GM23338 (cell line): ENCODE measurements around the gene CRACR2A. TPM values are rescaled to one million over a fixed set of nuclear protein-coding genes. Genes with fewer than 3 reads are reported as not detected.

Experiments
- ATAC-seq: fragments of 200-7000 bp; cut with Tn5 transposase; 3 replicates; pipeline ENCODE4 v1.9.1; 2020
- DNase-seq: peaks from one replicate; pipeline ENCODE4 v3.0.0-alpha.2; 2015; ENCODE audit warnings: low spot score
- H2AFZ ChIP-seq: fragments of 200-600 bp; sonication (generic); 2 replicates; pipeline ENCODE4 v1.8.0; 2016; ENCODE audit warnings: antibody characterized with exemption, mild to moderate bottlenecking, moderate library complexity
- H3F3A ChIP-seq: fragments of 200-600 bp; sonication (generic); replicated peaks from 2 replicates; pipeline ENCODE4 v1.8.0; 2017; ENCODE audit warnings: antibody characterized with exemption, mixed run types, low read depth
- H3K27ac ChIP-seq: fragments of 200-600 bp; sonication (generic); 2 replicates; pipeline ENCODE4 v1.6.1; 2016; ENCODE audit warnings: low read depth
- H3K27me3 ChIP-seq: fragments of 200-600 bp; sonication (generic); 2 replicates; pipeline ENCODE4 v1.8.0; 2016; ENCODE audit warnings: mild to moderate bottlenecking, mixed run types, moderate library complexity; ENCODE audit not compliant: insufficient read depth
- H3K36me3 ChIP-seq: fragments of 200-600 bp; sonication (generic); 2 replicates; pipeline ENCODE4 v1.8.0; 2016; ENCODE audit warnings: mild to moderate bottlenecking; ENCODE audit not compliant: insufficient read depth
- H3K4me1 ChIP-seq: fragments of 200-600 bp; sonication (generic); 2 replicates; pipeline ENCODE4 v1.8.0; 2016; ENCODE audit warnings: mild to moderate bottlenecking, moderate library complexity; ENCODE audit not compliant: insufficient read depth
- H3K4me2 ChIP-seq: fragments of 200-600 bp; sonication (generic); 2 replicates; pipeline ENCODE4 v1.7.1; 2017; ENCODE audit warnings: mixed run types
- H3K4me3 ChIP-seq: fragments of 200-600 bp; sonication (generic); 2 replicates; pipeline ENCODE4 v1.6.1; 2016; ENCODE audit warnings: mixed run types
- H3K79me2 ChIP-seq: fragments of 200-600 bp; sonication (generic); replicated peaks from 2 replicates; pipeline ENCODE4 v1.8.0; 2017; ENCODE audit warnings: mild to moderate bottlenecking; ENCODE audit not compliant: insufficient read depth
- H3K9me2 ChIP-seq: fragments of 200-600 bp; sonication (generic); 2 replicates; pipeline ENCODE4 v1.8.0; 2017; ENCODE audit not compliant: insufficient read depth
- H4K20me1 ChIP-seq: fragments of 200-600 bp; sonication (generic); replicated peaks from 2 replicates; pipeline ENCODE4 v1.8.0; 2017; ENCODE audit warnings: mild to moderate bottlenecking; ENCODE audit not compliant: insufficient read depth
- H3K27ac Mint-ChIP-seq: 2 replicates; pipeline ENCODE4 v1.8.0; 2020; ENCODE audit warnings: inconsistent platforms, mild to moderate bottlenecking, moderate library complexity, mixed read lengths
- H3K27me3 Mint-ChIP-seq: 3 replicates; pipeline ENCODE4 v1.8.0; 2022; ENCODE audit warnings: low read depth, mild to moderate bottlenecking, moderate library complexity, mixed read lengths, inconsistent platforms; ENCODE audit not compliant: insufficient read depth, poor library complexity
- H3K36me3 Mint-ChIP-seq: 3 replicates; pipeline ENCODE4 v1.8.0; 2021; ENCODE audit warnings: low read depth, mild to moderate bottlenecking, inconsistent platforms, moderate library complexity, mixed read lengths
- H3K4me1 Mint-ChIP-seq: 3 replicates; pipeline ENCODE4 v1.8.0; 2020; ENCODE audit warnings: mild to moderate bottlenecking, inconsistent platforms, mixed read lengths
- H3K4me3 Mint-ChIP-seq: 3 replicates; pipeline ENCODE4 v1.8.0; 2021; ENCODE audit warnings: moderate library complexity, mild to moderate bottlenecking, inconsistent platforms, mixed read lengths
- H3K9me3 Mint-ChIP-seq: 3 replicates; pipeline ENCODE4 v1.8.0; 2020; ENCODE audit warnings: moderate library complexity, mild to moderate bottlenecking, inconsistent platforms, mixed read lengths
- CREB1 ChIP-seq: fragments of 250-450 bp; sonication (Bioruptor Pico); IDR thresholded peaks from 2 replicates; pipeline ENCODE4 v1.5.0; 2020; ENCODE audit warnings: low read depth, mild to moderate bottlenecking, moderate library complexity
- JUNB ChIP-seq: IDR thresholded peaks from one replicate; pipeline ENCODE4 v1.6.1; 2016; ENCODE audit warnings: antibody characterized with exemption; ENCODE audit not compliant: unreplicated experiment
- NANOG ChIP-seq: IDR thresholded peaks from 2 replicates; pipeline ENCODE4 v1.6.1; 2016; ENCODE audit warnings: antibody characterized with exemption, borderline replicate concordance
- POLR2AphosphoS5 ChIP-seq: IDR thresholded peaks from 2 replicates; pipeline ENCODE4 v1.6.1; 2016; ENCODE audit warnings: antibody characterized with exemption, low read depth
- REST ChIP-seq: IDR thresholded peaks from one replicate; pipeline ENCODE4 v1.6.1; 2018; ENCODE audit warnings: antibody characterized with exemption; ENCODE audit not compliant: unreplicated experiment
- STAT1 ChIP-seq: IDR thresholded peaks from one replicate; pipeline ENCODE4 v1.6.1; 2016; ENCODE audit warnings: antibody characterized with exemption; ENCODE audit not compliant: unreplicated experiment
- ZNF331 ChIP-seq: fragments of 250-450 bp; sonication (Bioruptor Pico); IDR thresholded peaks from 2 replicates; pipeline ENCODE4 v1.5.0; 2020; ENCODE audit warnings: low read depth, mild to moderate bottlenecking, moderate library complexity
- ZNF462 ChIP-seq: fragments of 250-450 bp; sonication (Bioruptor Pico); IDR thresholded peaks from 2 replicates; pipeline ENCODE4 v1.5.0; 2020; ENCODE audit warnings: mild to moderate bottlenecking, moderate library complexity
- polyA plus RNA-seq: library from polyadenylated mRNA; unstranded; fragments of >200 nt; fragmentation: Nextera tagmentation; extraction: Ambion mirVana; gene quantifications from 2 replicates; pipeline ENCODE4 v1.2.1, GENCODE V29; 2016
- total RNA-seq: library from RNA; depleted of rRNA; stranded (reverse); fragments of >200 nt; shearing (Covaris generic); gene quantifications from 2 replicates; pipeline ENCODE4 v1.2.3, GENCODE V29; 2014

The CRACR2A gene
- total and polyA plus RNA-seq, 2 experiments from 2014 or later = 1.5 to 3.0 TPM

- no peak overlapping the region for H3K4me3 ChIP-seq
- H3K36me3 ChIP-seq = no peaks in the 10 kb centered on the region
- Mint-ChIP-seq H3K36me3 (no peaks in the 10 kb centered on the region), H3K9me3 (peaks cover 3% of the 10 kb centered on the region), H3K4me1 (no peaks in the 10 kb centered on the region), H3K27me3 (peaks cover 2% of the 10 kb centered on the region), H3K27ac (no peak overlapping the region), H3K4me3 (no peak overlapping the region)
- no peaks in the 10 kb centered on the region for H3K4me1 ChIP-seq
- no peaks in the 10 kb centered on the region for H4K20me1 ChIP-seq
- no peak overlapping the region for H3K27ac ChIP-seq
- H3F3A ChIP-seq = no peaks in the 10 kb centered on the region
- ATAC-seq (no peak), DNase-seq (no peak)
- H3K79me2 ChIP-seq = no peaks in the 10 kb centered on the region
- no peak overlapping the region for H2AFZ ChIP-seq
- TF ChIP-seq POLR2AphosphoS5 (no peak), NANOG (no peak), CREB1 (CRISPR knock-in tag) (no peak), ZNF462 (CRISPR knock-in tag) (no peak)
- H3K4me2 ChIP-seq = no peak overlapping the region
- H3K9me2 ChIP-seq = 0 out of 2 replicates have a peak, but pooled peaks cover 2% of the 10 kb centered on the region
- no peaks in the 10 kb centered on the region for H3K27me3 ChIP-seq
Observed at GRCh38 chr12:3692616-3693365, 60.1 kb downstream of the CRACR2A start.

- Histone ChIP-seq H3K9me2 (no peaks in the 10 kb centered on the region), H3K4me3 (no peak overlapping the region), H3K36me3 (no peaks in the 10 kb centered on the region), H4K20me1 (no peaks in the 10 kb centered on the region), H2AFZ (no peak overlapping the region), H3K27me3 (no peaks in the 10 kb centered on the region), H3K27ac (no peak overlapping the region), H3K79me2 (no peaks in the 10 kb centered on the region), H3F3A (no peaks in the 10 kb centered on the region), H3K4me2 (no peak overlapping the region), H3K4me1 (no peaks in the 10 kb centered on the region)
- Mint-ChIP-seq H3K4me3 (no peak overlapping the region), H3K27me3 (no peaks in the 10 kb centered on the region), H3K4me1 (no peaks in the 10 kb centered on the region), H3K9me3 (no peaks in the 10 kb centered on the region; the same call in 1 of the 3 replicates), H3K36me3 (no peaks in the 10 kb centered on the region), H3K27ac (no peak overlapping the region)
- TF ChIP-seq REST (no peak), JUNB (no peak), STAT1 (no peak), ZNF331 (CRISPR knock-in tag) (no peak)
- ATAC-seq (no peak), DNase-seq (no peak)
Observed at GRCh38 chr12:3686463-3686862, 66.4 kb downstream of the CRACR2A start.
